Lung (tissue), 12 donors: ENCODE results near the gene KRTAP12-3. TPM values are rescaled to one million over a fixed set of nuclear protein-coding genes. Genes with fewer than 3 reads are reported as not detected.
A peak's percentile ranks its signal among the peaks of the same experiment; 100 is the strongest.

Experiments used
- ATAC-seq: fragments of 200-7000 bp; cut with Tn5 transposase; one replicate; pipeline ENCODE4 v1.9.1; 2020; ENCODE audit warnings: moderate number of reproducible peaks; ENCODE audit not compliant: insufficient read depth, low FRiP score
- DNase-seq, 3 donors: peaks; one replicate each; pipeline ENCODE4 v3.0.0-alpha.2; 2013 to 2017
- H3K27ac ChIP-seq, 2 donors: one replicate each; pipeline ENCODE4 v1.5.1; 2013; ENCODE audit warnings: mild to moderate bottlenecking in 2 of 2, moderate library complexity in 2 of 2, control low read depth in 1 of 2, inconsistent platforms in 1 of 2, low read depth in 1 of 2, low read length in 1 of 2
- H3K27me3 ChIP-seq, 3 donors: one replicate each; pipeline ENCODE4 v1.5.1; 2013; ENCODE audit warnings: low read length in 2 of 3; ENCODE audit not compliant: control insufficient read depth in 3 of 3, insufficient read depth in 3 of 3
- H3K36me3 ChIP-seq, 4 donors: one replicate each; pipeline ENCODE4 v1.5.1; 2013; ENCODE audit warnings: low read length in 4 of 4, mild to moderate bottlenecking in 1 of 4, moderate library complexity in 1 of 4; ENCODE audit not compliant: control insufficient read depth in 4 of 4, insufficient read depth in 4 of 4
- H3K4me1 ChIP-seq, 5 donors: one replicate each; pipeline ENCODE4 v1.5.1; 2013; ENCODE audit warnings: low read length in 5 of 5, mild to moderate bottlenecking in 2 of 5, moderate library complexity in 1 of 5; ENCODE audit not compliant: control insufficient read depth in 5 of 5, insufficient read depth in 5 of 5
- H3K4me3 ChIP-seq: one replicate; pipeline ENCODE4 v1.5.1; 2013; ENCODE audit warnings: mild to moderate bottlenecking, control low read depth, moderate library complexity
- H3K9ac ChIP-seq, 2 donors: one replicate each; pipeline ENCODE4 v1.5.1; 2013; ENCODE audit warnings: low read length in 2 of 2, control low read depth in 1 of 2; ENCODE audit not compliant: insufficient read depth in 1 of 2
- H3K9me3 ChIP-seq, 4 donors: one replicate each; pipeline ENCODE4 v1.5.1; 2013; ENCODE audit warnings: low read length in 3 of 4, mild to moderate bottlenecking in 1 of 4, moderate library complexity in 1 of 4; ENCODE audit not compliant: control insufficient read depth in 4 of 4, insufficient read depth in 3 of 4
- CTCF ChIP-seq: IDR thresholded peaks from 2 replicates; pipeline ENCODE4 v1.5.1; 2012; ENCODE audit warnings: mild to moderate bottlenecking; ENCODE audit errors: control extremely low read depth, extremely low read depth
- WGBS, 2 donors: extraction: QIAGEN DNeasy Blood & Tissue Kit; methylation state at CpG; one replicate each; pipeline ENCODE4 v1.1.7; 2013; 5-methylcytosine and 5-hydroxymethylcytosine counted together
- polyA plus RNA-seq, 2 donors: library from polyadenylated mRNA; stranded (reverse); fragments of 200-250 nt; gene quantifications; one replicate each; pipeline ENCODE4 v1.2.1, GENCODE V29; 2013
- total RNA-seq, 2 donors: library from RNA; depleted of rRNA in 1 of 2; stranded (reverse); fragments of >200 nt in 1 of 2; gene quantifications; one replicate each; pipeline ENCODE4 v1.2.1, GENCODE V29; 2014 to 2021
- donor health status: control.
- donor health status: control.
- donor health status: Bipolar disorder and iron deficiency.
- donor health status: healthy.
- donor health status: DM: yes; HTN: yes; CAD: no.

KRTAP12-3 gene
- total and polyA plus RNA-seq, 4 donors: not detected

- no peak for ATAC-seq
- Histone ChIP-seq H3K27me3 (peaks cover 0 to 3% (median 0%) of the 10 kb centered on the region in 3 donors), H3K9ac (no peak overlapping the region), H3K27ac (no peak overlapping the region), H3K4me3 (no peak overlapping the region), H3K36me3 (no peaks in the 10 kb centered on the region), H3K9me3 (peaks cover 0 to 17% (median 3%) of the 10 kb centered on the region in 4 donors), H3K4me1 (peaks cover 0 to 5% (median 0%) of the 10 kb centered on the region in 5 donors)
- no peak for TF ChIP-seq CTCF
- DNase-seq: no peak
- 88 to 90% methylated on average over 12 of the region's 12 CpGs for WGBS, 2 donors
Measured at GRCh38 chr21:44639331-44639655, 18.4 kb upstream of the KRTAP12-3 start.

- ATAC-seq (no peak), DNase-seq (no peak)
- H3K4me1 ChIP-seq: peaks cover 0 to 5% (median 0%) of the 10 kb centered on the region in 5 donors
- WGBS, 2 donors: 83 to 86% methylated on average over 5 of the region's 5 CpGs
- no peak overlapping the region for H3K4me3 ChIP-seq
- no peak overlapping the region for H3K27ac ChIP-seq
- no peak for TF ChIP-seq CTCF
- H3K9ac ChIP-seq: no peak overlapping the region
- no peaks in the 10 kb centered on the region for H3K27me3 ChIP-seq
- peaks cover 0 to 17% (median 6%) of the 10 kb centered on the region in 4 donors for H3K9me3 ChIP-seq
- H3K36me3 ChIP-seq: no peaks in the 10 kb centered on the region
Measured at GRCh38 chr21:44640761-44641160, 17.0 kb upstream of the KRTAP12-3 start.

GRCh38 chr21:44643741-44644310 is 13.9 kb upstream of the KRTAP12-3 start:
- H3K27ac ChIP-seq: no peak overlapping the region
- WGBS, 2 donors: 63 to 76% methylated on average over 14 of the region's 14 CpGs
- no peak for ATAC-seq

More at GRCh38 chr21:44643741-44644310, 13.9 kb upstream of the KRTAP12-3 start:
- Histone ChIP-seq H3K27me3 (no peaks in the 10 kb centered on the region), H3K4me3 (no peak overlapping the region), H3K9ac (no peak overlapping the region), H3K4me1 (no peaks in the 10 kb centered on the region), H3K9me3 (peaks cover 0 to 17% (median 6%) of the 10 kb centered on the region in 4 donors), H3K36me3 (no peaks in the 10 kb centered on the region)
- peak in 2 of 3 donors; percentile 11 to 30 for DNase-seq
- TF ChIP-seq CTCF: no peak
